Glomerular visceral epithelial cell (primary cell): Measurements from ENCODE around the gene ARID4A.
A peak's percentile ranks its signal among the peaks of the same experiment; 100 is the strongest.
"Not testable (repeated sequence)": the region's sequence is repeated elsewhere in the genome, so short reads cannot be mapped to it uniquely, and the experiment has no call there.

ENCODE experiments used
- DNase-seq: peaks from one replicate; pipeline ENCODE4 v3.0.0-alpha.2; 2016; ENCODE audit errors: extremely low spot score

Gene ARID4A

DNA sequence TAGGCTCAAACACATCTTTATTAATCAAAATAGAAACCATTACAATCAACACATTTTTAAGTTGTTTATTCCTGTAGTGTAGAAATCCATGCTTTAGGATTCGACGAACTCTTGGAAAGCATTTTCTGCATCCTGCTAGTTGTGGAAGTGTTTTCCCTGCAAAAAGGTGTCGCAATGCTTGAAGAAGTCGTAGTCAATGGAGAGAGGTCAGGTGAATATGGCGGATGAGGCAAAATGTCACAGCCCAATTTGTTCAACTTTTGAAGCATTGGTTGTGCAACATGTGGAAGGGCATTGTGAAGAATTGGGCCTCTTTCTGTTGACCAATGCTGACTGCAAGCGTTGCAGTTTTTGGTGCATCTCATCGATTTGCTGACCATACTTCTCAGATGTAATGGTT lies 4.2 kb upstream of the ARID4A start:
- no peak for DNase-seq

- no peak for DNase-seq
Observed at GRCh38 chr14:58296726-58297125, 1.6 kb upstream of the ARID4A start.

- no peak for DNase-seq
Observed at GRCh38 chr14:58297412-58297761, 968 bp upstream of the ARID4A start.

DNA sequence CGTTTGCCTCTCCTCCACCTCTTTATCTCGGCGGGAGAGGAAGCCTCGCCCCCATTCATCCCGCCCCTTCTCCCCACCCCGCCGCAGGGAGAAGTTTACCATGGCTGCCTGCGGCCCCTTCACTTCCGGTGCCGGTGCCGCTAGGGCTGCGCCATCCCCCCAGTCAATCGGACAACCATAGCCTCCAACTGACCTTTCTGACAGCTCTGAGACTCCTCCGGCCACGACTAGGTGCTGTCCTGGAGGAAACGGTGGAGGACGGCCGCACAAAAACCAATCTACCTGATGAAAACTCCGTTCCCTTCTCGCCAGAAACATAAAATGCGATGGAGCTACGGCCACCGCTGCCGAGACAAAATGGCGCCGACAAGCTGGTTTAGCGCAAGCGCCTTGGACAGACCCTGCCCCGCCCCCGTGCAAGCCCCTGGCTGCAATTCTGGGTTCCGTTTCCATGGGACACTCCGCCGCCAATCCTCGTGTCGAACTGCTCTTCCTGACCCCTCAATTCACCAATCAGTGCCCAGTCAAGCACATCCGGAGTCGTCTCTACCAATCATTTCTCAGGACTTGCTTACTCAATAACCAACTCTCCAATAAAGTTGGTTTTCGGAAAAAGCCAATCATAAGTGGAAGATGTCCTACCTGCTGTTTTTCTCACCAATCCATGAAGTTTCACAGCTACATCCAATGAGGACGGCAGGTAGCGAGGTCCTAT lies 436 bp upstream of the ARID4A start:
- peak; percentile 100 for DNase-seq

- DNase-seq = peak; percentile 5
Observed at GRCh38 chr14:58299401-58300330, 1.3 kb downstream of the ARID4A start.

DNA sequence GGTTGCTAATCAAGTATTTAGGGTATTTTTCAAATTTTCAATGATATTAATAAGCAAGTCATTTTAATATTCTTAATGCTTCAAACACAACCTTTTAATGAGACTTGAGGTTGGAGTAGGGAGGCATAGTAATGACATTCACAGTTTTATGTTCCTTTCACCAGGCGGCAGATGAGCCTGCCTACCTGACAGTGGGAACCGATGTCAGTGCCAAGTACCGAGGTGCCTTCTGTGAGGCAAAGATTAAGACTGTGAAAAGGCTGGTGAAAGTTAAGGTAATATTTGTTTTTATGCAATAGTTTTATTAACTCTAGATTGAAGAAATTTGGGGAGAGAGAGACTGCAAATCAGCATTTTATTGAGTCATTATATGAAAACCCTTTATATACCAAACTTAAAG lies 3.1 kb downstream of the ARID4A start:
- no peak for DNase-seq

GRCh38 chr14:58305730-58306129 lies 7.4 kb downstream of the ARID4A start:
- no peak for DNase-seq

GRCh38 chr14:58307597-58308316 lies 9.4 kb downstream of the ARID4A start:
- DNase-seq = no peak

GRCh38 chr14:58309086-58309485 lies 10.7 kb downstream of the ARID4A start:
- DNase-seq = no peak

DNA sequence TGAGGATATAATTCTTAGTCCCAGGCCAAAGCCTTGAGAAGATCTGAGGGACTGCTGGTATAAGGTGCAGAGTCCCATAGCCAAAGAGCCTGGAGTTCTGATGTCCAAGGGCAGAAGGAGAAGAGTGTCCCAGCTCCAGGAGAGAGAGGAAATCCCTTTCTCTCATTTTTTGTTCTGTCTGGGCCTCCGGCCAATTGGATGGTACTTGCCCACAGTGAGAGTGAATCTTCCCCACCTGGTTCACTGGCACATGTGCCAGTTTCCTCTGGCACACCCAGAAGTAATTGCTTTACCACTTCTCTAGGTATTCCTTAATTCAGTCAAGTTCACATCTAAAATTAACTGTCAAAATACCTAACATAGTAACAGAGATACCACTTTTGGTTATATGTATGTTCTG lies 15.3 kb downstream of the ARID4A start:
- DNase-seq = no peak

DNA sequence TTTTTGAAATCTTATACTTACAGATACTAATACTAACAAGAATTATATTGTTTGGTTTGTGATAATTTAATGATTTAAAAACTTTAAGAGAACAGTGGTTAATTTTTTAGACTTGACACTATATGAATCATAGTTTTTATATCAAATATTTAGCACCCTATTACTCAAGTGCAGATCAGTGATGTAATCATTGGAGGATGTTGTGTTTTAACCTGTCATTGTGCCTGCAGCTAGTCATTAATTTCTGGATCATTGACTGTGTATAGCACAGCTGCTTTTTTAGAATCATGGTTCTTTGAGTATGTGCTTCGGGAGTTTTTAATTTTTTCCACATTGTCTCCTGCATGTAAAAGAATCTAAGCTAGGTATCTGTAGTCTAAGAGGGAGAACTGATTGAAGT lies 17.3 kb downstream of the ARID4A start:
- peak; percentile 6 for DNase-seq

GRCh38 chr14:58327019-58327418 lies 28.7 kb downstream of the ARID4A start:
- DNase-seq = no peak

DNA sequence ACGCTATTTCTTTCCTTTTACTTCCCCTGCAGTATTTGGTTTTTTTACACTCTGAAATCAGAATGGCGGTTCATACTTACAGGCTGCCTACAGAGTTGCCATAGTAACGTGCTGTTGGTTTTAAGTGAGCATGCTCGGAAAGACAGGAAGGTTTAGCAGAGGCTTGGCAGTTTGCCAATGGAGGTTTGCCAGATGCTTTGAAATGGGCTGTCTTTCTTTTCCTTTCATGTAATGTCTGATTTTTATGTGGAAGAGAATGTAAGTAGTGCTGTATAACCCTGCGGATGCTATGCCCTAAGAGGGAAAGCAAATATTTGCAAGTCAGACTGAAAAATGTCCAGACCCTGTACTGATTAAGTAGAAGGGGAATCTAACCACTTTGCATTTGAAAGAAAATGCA lies 32.8 kb downstream of the ARID4A start:
- peak; percentile 91 for DNase-seq

GRCh38 chr14:58332561-58332960 lies 34.2 kb downstream of the ARID4A start:
- no peak for DNase-seq

DNA sequence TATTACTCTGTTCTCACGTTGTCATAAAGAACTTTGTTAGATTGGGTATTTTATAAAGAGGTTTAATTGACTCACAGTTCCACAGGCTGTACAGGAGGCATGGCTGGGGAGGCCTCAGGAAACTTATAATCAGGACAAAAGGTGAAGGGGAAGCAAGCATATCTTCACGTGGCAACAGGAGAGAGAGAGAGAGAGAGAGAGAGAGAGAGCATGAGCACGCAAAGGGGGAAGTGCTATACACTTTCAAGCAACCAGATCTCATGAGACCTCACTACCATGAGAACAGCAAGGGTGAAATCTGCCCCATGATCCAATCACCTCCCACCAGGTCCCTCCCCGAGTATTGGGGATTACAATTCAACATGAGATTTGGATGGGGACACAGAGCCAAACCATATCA lies 41.3 kb downstream of the ARID4A start:
- DNase-seq = not testable (repeated sequence)

DNA sequence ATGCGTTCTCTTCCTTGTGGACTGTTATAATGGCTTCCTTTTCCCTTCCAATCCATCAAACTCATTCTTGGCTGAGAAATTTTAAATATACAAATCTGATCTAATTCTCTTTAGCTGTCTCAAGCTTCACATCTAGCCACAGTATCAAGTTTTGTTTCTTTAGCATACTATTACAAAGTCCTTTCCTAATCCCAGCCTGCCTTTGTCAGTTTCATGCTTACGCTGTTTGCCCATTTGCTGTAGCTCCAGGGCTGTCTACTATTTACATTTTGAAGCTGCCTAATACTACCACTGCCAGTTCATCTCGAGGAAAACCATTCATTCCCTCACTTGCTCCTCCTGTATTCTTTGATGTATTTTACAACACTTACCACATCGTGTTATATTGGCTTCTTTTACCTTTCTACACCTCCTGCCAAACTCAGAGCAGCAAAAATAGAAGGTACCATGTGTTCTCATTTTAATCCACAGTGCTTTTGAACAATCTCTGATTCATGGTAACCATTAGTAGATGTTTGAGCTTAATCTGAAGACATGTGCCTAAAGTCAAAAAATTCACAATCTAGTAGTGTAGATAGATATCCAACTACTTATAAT lies 42.9 kb downstream of the ARID4A start:
- no peak for DNase-seq

DNA sequence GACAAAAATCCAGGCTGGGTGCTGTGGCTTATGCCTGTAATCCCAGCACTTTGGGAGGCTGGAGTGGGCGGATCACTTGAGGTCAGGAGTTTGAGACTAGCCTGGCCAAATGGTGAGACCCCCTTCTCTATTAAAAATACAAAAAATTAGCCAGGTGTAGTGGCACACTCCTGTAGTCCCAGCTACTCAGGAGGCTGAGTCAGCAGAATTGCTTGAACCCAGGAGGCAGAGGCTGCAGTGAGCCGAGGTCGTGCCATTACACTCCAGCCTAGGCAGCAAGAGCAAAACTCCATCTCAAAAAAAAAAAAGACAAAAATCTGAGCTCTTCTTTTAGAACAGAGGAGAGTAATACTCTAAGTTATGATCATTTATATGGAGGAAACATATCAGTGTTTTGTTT lies 45.2 kb downstream of the ARID4A start:
- DNase-seq = not testable (repeated sequence)

DNA sequence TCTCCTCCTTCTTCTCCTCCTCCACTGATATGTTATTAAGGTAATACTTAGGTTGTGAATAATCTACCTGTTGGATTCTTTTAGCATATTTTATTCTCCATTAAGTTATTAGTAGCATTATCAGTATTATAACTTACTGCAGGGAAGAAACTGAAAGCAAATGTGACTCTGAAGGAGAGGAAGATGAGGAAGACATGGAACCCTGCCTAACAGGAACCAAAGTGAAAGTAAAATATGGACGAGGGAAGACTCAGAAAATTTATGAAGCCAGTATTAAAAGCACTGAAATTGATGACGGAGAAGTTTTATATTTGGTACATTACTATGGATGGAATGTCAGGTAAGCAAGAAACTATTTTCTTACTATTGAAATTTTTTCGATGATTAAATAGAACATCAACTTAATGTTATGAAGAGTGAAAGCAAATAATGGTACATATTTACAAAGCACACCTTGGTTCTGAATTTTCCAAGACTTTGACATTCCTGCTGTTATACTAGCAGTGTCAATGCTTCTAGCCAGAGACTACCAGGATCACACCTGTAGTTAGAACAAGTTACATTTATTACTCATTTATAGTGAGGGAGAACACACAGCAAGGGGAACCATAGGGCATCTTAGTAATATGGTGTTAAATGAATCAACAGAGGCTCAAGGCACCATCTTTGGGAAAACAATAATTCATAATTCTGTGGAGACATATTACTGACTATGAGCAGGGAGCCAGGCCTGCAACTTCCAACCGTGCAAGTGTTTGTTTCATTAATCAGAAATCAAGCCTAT lies 55.4 kb downstream of the ARID4A start:
- DNase-seq = no peak

- DNase-seq = no peak
Observed at GRCh38 chr14:58354808-58355207, 56.5 kb downstream of the ARID4A start.

DNA sequence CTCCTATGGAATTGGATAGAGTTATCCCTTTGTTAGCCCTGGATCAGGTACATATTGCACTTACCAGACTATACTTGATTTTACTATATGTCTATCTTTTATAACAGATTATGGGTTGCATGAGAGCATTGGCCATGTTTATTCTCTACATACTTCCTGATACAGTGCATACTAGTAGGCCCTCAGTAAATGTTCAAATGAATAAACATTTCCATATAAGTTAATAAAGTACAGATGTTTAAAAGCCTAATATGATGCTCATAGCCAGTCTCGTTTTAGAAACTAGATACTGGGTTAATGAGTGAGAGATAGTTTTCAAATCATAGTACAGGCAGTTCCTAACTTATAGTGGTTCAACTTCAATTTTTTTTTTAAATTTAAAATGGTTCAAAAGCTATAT lies 57.9 kb downstream of the ARID4A start:
- no peak for DNase-seq

DNA sequence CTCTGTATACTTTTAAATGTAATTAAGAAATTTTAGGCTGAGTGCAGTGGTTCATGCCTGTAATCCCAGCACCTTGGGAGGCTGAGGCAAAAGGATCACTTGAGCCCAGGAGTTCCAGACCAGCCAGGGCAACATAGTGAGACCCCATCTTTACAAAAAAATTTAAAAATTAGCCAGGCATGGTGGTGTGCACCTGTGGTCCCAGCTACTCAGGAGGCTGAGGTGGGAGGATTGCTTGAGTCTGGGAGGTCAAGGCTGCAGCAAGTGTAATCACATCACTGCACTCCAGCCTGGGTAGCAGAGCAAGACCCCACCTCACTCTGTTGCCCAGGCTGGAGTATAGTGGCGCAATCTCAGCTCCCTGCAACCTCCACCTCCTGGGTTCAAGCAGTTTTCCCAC lies 63.9 kb downstream of the ARID4A start:
- DNase-seq = not testable (repeated sequence)
